Measurements from ENCODE around the gene ST6GALNAC4. TPM values are rescaled to one million over a fixed set of nuclear protein-coding genes. Genes with fewer than 3 reads are reported as not detected.
A peak's percentile ranks its signal among the peaks of the same experiment; 100 is the strongest.
"Not testable (repeated sequence)": the region's sequence is repeated elsewhere in the genome, so short reads cannot be mapped to it uniquely, and the experiment has no call there.

ST6GALNAC4 gene
- total RNA-seq, 8 experiments from 2014 or later, result 6.5 to 54.7 (median 14.6) TPM

GRCh38 chr9:127885508-127886281 lies 31.1 kb downstream of the ST6GALNAC4 start:
- Histone ChIP-seq H3K27ac (no peak overlapping the region), H3K4me1 (replicated peaks in 1 of 2) (peaks cover 0 to 4% of the 10 kb centered on the region in 2 donors), H3K4me3 (no peak overlapping the region)
- WGBS, 10 experiments, result 40 to 100% (median 82%) methylated on average over 1 to 8 of the region's 13 CpGs; no CpG with 5 or more reads in 4 of the 10 experiments
- no peak for ATAC-seq (replicated peaks in 6 of 8)
- in situ Hi-C loops (cut with MboI; ENCODE audit: low pct_unique_long_range_greater_than_20kb in 2 of 9, low sequenced_read_pairs in 9 of 9, unreplicated experiment in 9 of 9), result no loop called here

GRCh38 chr9:127884976-127885490 lies 31.8 kb downstream of the ST6GALNAC4 start:
- 80 to 95% (median 91%) methylated on average over 2 to 4 of the region's 15 CpGs; no CpG with 5 or more reads in 6 of the 10 experiments for WGBS, 10 experiments

GRCh38 chr9:127884427-127884911 lies 32.4 kb downstream of the ST6GALNAC4 start:
- 79 to 96% (median 83%) methylated on average over 2 to 5 of the region's 11 CpGs; no CpG with 5 or more reads in 4 of the 10 experiments for WGBS, 10 experiments
- Histone ChIP-seq H3K27ac (no peak overlapping the region), H3K4me1 (replicated peaks in 1 of 2) (peaks cover 0 to 4% of the 10 kb centered on the region in 2 donors), H3K4me3 (no peak overlapping the region)
- in situ Hi-C loops (cut with MboI; ENCODE audit: low pct_unique_long_range_greater_than_20kb in 2 of 9, low sequenced_read_pairs in 9 of 9, unreplicated experiment in 9 of 9), result no loop called here
- peak in 6 of 8 experiments; percentile 11 to 85 (median 62) for ATAC-seq (replicated peaks in 6 of 8)

More at GRCh38 chr9:127884976-127885490, 31.8 kb downstream of the ST6GALNAC4 start:
- in situ Hi-C loops (cut with MboI; ENCODE audit: low pct_unique_long_range_greater_than_20kb in 2 of 9, low sequenced_read_pairs in 9 of 9, unreplicated experiment in 9 of 9), result no loop called here
- peak in 2 of 8 experiments; percentile 7 to 14 for ATAC-seq (replicated peaks in 6 of 8)
- no peak overlapping the region for H3K27ac ChIP-seq
- peaks cover 0 to 4% of the 10 kb centered on the region in 2 donors for H3K4me1 ChIP-seq (replicated peaks in 1 of 2)
- no peak overlapping the region for H3K4me3 ChIP-seq

GRCh38 chr9:127883959-127884358 lies 32.9 kb downstream of the ST6GALNAC4 start:
- H3K4me3 ChIP-seq, result no peak overlapping the region
- H3K27ac ChIP-seq, result no peak overlapping the region
- peaks cover 0 to 4% of the 10 kb centered on the region in 2 donors for H3K4me1 ChIP-seq (replicated peaks in 1 of 2)
- no peak for ATAC-seq (replicated peaks in 6 of 8)
- 40 to 100% (median 93%) methylated on average over 1 to 6 of the region's 7 CpGs; no CpG with 5 or more reads in 5 of the 10 experiments for WGBS, 10 experiments
- in situ Hi-C loops (cut with MboI; ENCODE audit: low pct_unique_long_range_greater_than_20kb in 2 of 9, low sequenced_read_pairs in 9 of 9, unreplicated experiment in 9 of 9), result no loop called here

- in situ Hi-C loops (cut with MboI; ENCODE audit: low pct_unique_long_range_greater_than_20kb in 2 of 9, low sequenced_read_pairs in 9 of 9, unreplicated experiment in 9 of 9); H3K4me3 ChIP-seq; H3K27ac ChIP-seq; ATAC-seq (replicated peaks in 6 of 8): not testable (repeated sequence)
- H3K4me1 ChIP-seq (replicated peaks in 1 of 2), result peaks cover 9 to 16% of the 10 kb centered on the region in 2 donors
- 80 to 100% (median 95%) methylated on average over 1 to 3 of the region's 3 CpGs; no CpG with 5 or more reads in 2 of the 10 experiments for WGBS, 10 experiments
Measured at GRCh38 chr9:127881715-127882114, 35.1 kb downstream of the ST6GALNAC4 start.

- H3K27ac ChIP-seq, result no peak overlapping the region
- no peak for ATAC-seq (replicated peaks in 6 of 8)
- no peak overlapping the region for H3K4me3 ChIP-seq
- 54 to 100% (median 75%) methylated on average over 1 to 8 of the region's 8 CpGs; no CpG with 5 or more reads in 1 of the 10 experiments for WGBS, 10 experiments
- peaks cover 19 to 31% of the 10 kb centered on the region in 2 donors for H3K4me1 ChIP-seq (replicated peaks in 1 of 2)
- in situ Hi-C loops (cut with MboI; ENCODE audit: low pct_unique_long_range_greater_than_20kb in 2 of 9, low sequenced_read_pairs in 9 of 9, unreplicated experiment in 9 of 9), result no loop called here
Measured at GRCh38 chr9:127880143-127880542, 36.7 kb downstream of the ST6GALNAC4 start.

- in situ Hi-C loops (cut with MboI; ENCODE audit: low pct_unique_long_range_greater_than_20kb in 2 of 9, low sequenced_read_pairs in 9 of 9, unreplicated experiment in 9 of 9), result no loop called here
- Histone ChIP-seq H3K4me3 (no peak overlapping the region), H3K4me1 (replicated peaks in 1 of 2) (peaks cover 21 to 40% of the 10 kb centered on the region in 2 donors), H3K27ac (no peak overlapping the region)
- ATAC-seq (replicated peaks in 6 of 8), result no peak
- 68 to 100% (median 85%) methylated on average over 1 to 6 of the region's 8 CpGs; no CpG with 5 or more reads in 6 of the 10 experiments for WGBS, 10 experiments
Measured at GRCh38 chr9:127878652-127879390, 38.0 kb downstream of the ST6GALNAC4 start.

GRCh38 chr9:127878001-127878651 lies 38.7 kb downstream of the ST6GALNAC4 start:
- ATAC-seq (replicated peaks in 6 of 8), result peak in 7 of 8 experiments; percentile 0 to 13 (median 3)
- Histone ChIP-seq H3K4me3 (peak overlapping the region; percentile 35 to 62 (median 40)), H3K4me1 (replicated peaks in 1 of 2) (peaks cover 28 to 47% of the 10 kb centered on the region in 2 donors), H3K27ac (peak overlapping the region; percentile 40 to 78)
- in situ Hi-C loops (cut with MboI; ENCODE audit: low pct_unique_long_range_greater_than_20kb in 2 of 9, low sequenced_read_pairs in 9 of 9, unreplicated experiment in 9 of 9), result no loop called here
- 0 to 76% (median 72%) methylated on average over 2 to 9 of the region's 18 CpGs; no CpG with 5 or more reads in 7 of the 10 experiments for WGBS, 10 experiments

GRCh38 chr9:127877566-127877998 lies 39.3 kb downstream of the ST6GALNAC4 start, which contains the start of gene AK1:
Gene AK1 (minus strand): TSS chr9:127877675. CDS start chr9:127874617, 3,058 bp downstream.
- H3K27ac ChIP-seq, result peak within 1 kb of the TSS; percentile 40 to 78
- peak within 1 kb of the TSS; percentile 35 to 62 (median 40) for H3K4me3 ChIP-seq
- ATAC-seq (replicated peaks in 6 of 8), result peak; percentile 61 to 84 (median 74)
- 3% methylated on average over 7 of the region's 44 CpGs; no CpG with 5 or more reads in 9 of the 10 experiments for WGBS, 10 experiments
- H3K4me1 ChIP-seq (replicated peaks in 1 of 2), result peaks cover 33 to 53% of the 10 kb centered on the region in 2 donors
- in situ Hi-C loops (cut with MboI; ENCODE audit: low pct_unique_long_range_greater_than_20kb in 2 of 9, low sequenced_read_pairs in 9 of 9, unreplicated experiment in 9 of 9), result no loop called here

GRCh38 chr9:127876764-127877562 lies 39.9 kb downstream of the ST6GALNAC4 start:
- peaks cover 33 to 58% of the 10 kb centered on the region in 2 donors for H3K4me1 ChIP-seq (replicated peaks in 1 of 2)
- ATAC-seq (replicated peaks in 6 of 8), result peak in 7 of 8 experiments; percentile 7 to 61 (median 43)
- in situ Hi-C loops (cut with MboI; ENCODE audit: low pct_unique_long_range_greater_than_20kb in 2 of 9, low sequenced_read_pairs in 9 of 9, unreplicated experiment in 9 of 9), result no loop called here
- peak overlapping the region; percentile 35 to 62 (median 40) for H3K4me3 ChIP-seq
- 0 to 80% (median 44%) methylated on average over 1 to 7 of the region's 26 CpGs; no CpG with 5 or more reads in 4 of the 10 experiments for WGBS, 10 experiments
- peak overlapping the region; percentile 40 to 78 for H3K27ac ChIP-seq

- in situ Hi-C loops (cut with MboI; ENCODE audit: low pct_unique_long_range_greater_than_20kb in 2 of 9, low sequenced_read_pairs in 9 of 9, unreplicated experiment in 9 of 9), result no loop called here
- Histone ChIP-seq H3K4me3 (no peak overlapping the region), H3K4me1 (replicated peaks in 1 of 2) (peaks cover 33 to 58% of the 10 kb centered on the region in 2 donors)
Measured at GRCh38 chr9:127876026-127876763, 40.6 kb downstream of the ST6GALNAC4 start.

More at GRCh38 chr9:127876026-127876763, 40.6 kb downstream of the ST6GALNAC4 start:
- ATAC-seq (replicated peaks in 6 of 8), result no peak
- 58 to 100% (median 100%) methylated on average over 1 to 2 of the region's 14 CpGs; no CpG with 5 or more reads in 7 of the 10 experiments for WGBS, 10 experiments
- H3K27ac ChIP-seq, result peak overlapping the region in 1 of 2 donors; percentile 73

Data from motor neuron (in vitro differentiated cells).